Measurements from ENCODE around the gene SPEG. TPM values are rescaled to one million over a fixed set of nuclear protein-coding genes. Genes with fewer than 3 reads are reported as not detected.

The SPEG gene
- total RNA-seq, 2 experiments from 2014 or later = 0.46 TPM; not detected in 1

GRCh38 chr2:219453671-219454590 is 19.3 kb downstream of the SPEG start:
- no peak for DNase-seq (ENCODE audit: low spot score)
- BruUV-seq (replicated peaks) = no TSS peak
- ChIA-PET POLR2A (interaction anchor here (1.2 kb wide), 1 partner anchor 13 kb away, joined by 6 read pairs; no protein-coding TSS in a partner anchor), CTCF (ENCODE audit: unreplicated experiment) (interaction anchor here (1.1 kb wide), 1 partner anchor 10 kb away, joined by 3 read pairs; no protein-coding TSS in a partner anchor)
- no peaks in the 10 kb centered on the region for H3K36me3 ChIP-seq (ENCODE audit: insufficient read depth, low read length)
- no peak overlapping the region for H3K4me2 ChIP-seq (ENCODE audit: low read length)
- no peaks in the 10 kb centered on the region for H4K20me1 ChIP-seq (ENCODE audit: insufficient read depth, low read length)
- no peak overlapping the region for H3K4me3 ChIP-seq (ENCODE audit: low read depth, low read length, poor library complexity, severe bottlenecking)
- H3K79me2 ChIP-seq (ENCODE audit: insufficient read depth, low read depth, low read length) = no peaks in the 10 kb centered on the region
- H2AFZ ChIP-seq (ENCODE audit: low read length) = no peak overlapping the region
- peaks cover 5% of the 10 kb centered on the region for H3K4me1 ChIP-seq (ENCODE audit: insufficient read depth, low read length, poor library complexity, severe bottlenecking)
- TF ChIP-seq EZH2phosphoT487 (IDR thresholded peaks at IDR 0.05; ENCODE audit: borderline replicate concordance, low read depth, low read length) = no peak
- no peaks in the 10 kb centered on the region for H3K9me3 ChIP-seq (ENCODE audit: low read length)
- no peak overlapping the region for H3K27ac ChIP-seq (ENCODE audit: low read depth, low read length, poor library complexity, severe bottlenecking)
- intact Hi-C loops (cut with micrococcal nuclease; ENCODE audit: unreplicated experiment) = no loop called here
- no peaks in the 10 kb centered on the region for H3K9me2 ChIP-seq (ENCODE audit: insufficient read depth, low read length)

GRCh38 chr2:219455581-219455980 is 20.9 kb downstream of the SPEG start:
- no peak overlapping the region for H2AFZ ChIP-seq (ENCODE audit: low read length)

More at GRCh38 chr2:219455581-219455980, 20.9 kb downstream of the SPEG start:
- H3K9me3 ChIP-seq (ENCODE audit: low read length) = no peaks in the 10 kb centered on the region
- no peak overlapping the region for H3K4me3 ChIP-seq (ENCODE audit: low read depth, low read length, poor library complexity, severe bottlenecking)
- H4K20me1 ChIP-seq (ENCODE audit: insufficient read depth, low read length) = no peaks in the 10 kb centered on the region
- peak; percentile 11 for DNase-seq (ENCODE audit: low spot score)
- H3K4me2 ChIP-seq (ENCODE audit: low read length) = no peak overlapping the region
- intact Hi-C loops (cut with micrococcal nuclease; ENCODE audit: unreplicated experiment) = no loop called here
- TF ChIP-seq CTCF (conservative IDR thresholded peaks at IDR 0.05; ENCODE audit: low read length) = no peak
- no peak for TF ChIP-seq EZH2phosphoT487 (IDR thresholded peaks at IDR 0.05; ENCODE audit: borderline replicate concordance, low read depth, low read length)
- H3K27ac ChIP-seq (ENCODE audit: low read depth, low read length, poor library complexity, severe bottlenecking) = no peak overlapping the region
- H3K9me2 ChIP-seq (ENCODE audit: insufficient read depth, low read length) = no peaks in the 10 kb centered on the region
- H3K4me1 ChIP-seq (ENCODE audit: insufficient read depth, low read length, poor library complexity, severe bottlenecking) = peaks cover 5% of the 10 kb centered on the region
- no TSS peak for BruUV-seq (replicated peaks)
- no peaks in the 10 kb centered on the region for H3K36me3 ChIP-seq (ENCODE audit: insufficient read depth, low read length)
- CTCF ChIA-PET (ENCODE audit: unreplicated experiment) = interaction anchor here (0.6 to 1.1 kb wide), 4 partner anchors 14 to 56 kb away, joined by 3 to 6 read pairs (median 4); no protein-coding TSS in a partner anchor
- H3K79me2 ChIP-seq (ENCODE audit: insufficient read depth, low read depth, low read length) = no peaks in the 10 kb centered on the region
- POLR2A ChIA-PET = interaction anchor here (0.6 to 1.2 kb wide), 3 partner anchors 9 to 18 kb away, joined by 3 to 4 read pairs (median 4); no protein-coding TSS in a partner anchor
